K562 (cell line): ENCODE measurements around the gene UBE2G2. TPM values are rescaled to one million over a fixed set of nuclear protein-coding genes. Genes with fewer than 3 reads are reported as not detected.

Experiments used
- FOS ChIP-seq: IDR thresholded peaks from 3 replicates; pipeline ENCODE4 v1.6.1; 2011; ENCODE audit not compliant: insufficient read length; ENCODE audit errors: extremely low read depth
- GATA2 ChIP-seq: sonication (generic); formaldehyde crosslinking; IDR thresholded peaks from 2 replicates; pipeline ENCODE4 v1.4.0; 2020; ENCODE audit warnings: mild to moderate bottlenecking, missing genetic modification reagents
- NR2C1 ChIP-seq, 2 experiments: fragments of 450-650 bp; IDR thresholded peaks; 2 replicates each; pipeline ENCODE4 v1.6.1; 2017; ENCODE audit warnings: mild to moderate bottlenecking in 2 of 2, antibody characterized with exemption in 1 of 2, inconsistent platforms in 1 of 2, missing compliant biosample characterization in 1 of 2, missing genetic modification characterization in 1 of 2
- NR3C1 ChIP-seq: sonication (generic); formaldehyde crosslinking; IDR thresholded peaks from 2 replicates; pipeline ENCODE4 v1.8.1; 2022; ENCODE audit warnings: missing genetic modification reagents
- RBM15 ChIP-seq: fragments of 200-400 bp; formaldehyde crosslinking; IDR thresholded peaks from 2 replicates; pipeline ENCODE4 v1.6.1; 2018; ENCODE audit warnings: mild to moderate bottlenecking, low read length, moderate library complexity; ENCODE audit not compliant: insufficient read depth
- SIX5 ChIP-seq, 2 experiments: IDR thresholded peaks; 2 replicates each; pipeline ENCODE4 v1.6.1; 2011; ENCODE audit warnings: low read length in 2 of 2, borderline replicate concordance in 1 of 2, low read depth in 1 of 2, mild to moderate bottlenecking in 1 of 2, moderate library complexity in 1 of 2; ENCODE audit not compliant: insufficient read depth in 1 of 2
- TGIF2 ChIP-seq: sonication (generic); formaldehyde crosslinking; IDR thresholded peaks from 2 replicates; pipeline ENCODE4 v1.8.1; 2022; ENCODE audit warnings: mild to moderate bottlenecking, missing genetic modification reagents, moderate library complexity
- YBX1 ChIP-seq: fragments of 450-650 bp; IDR thresholded peaks from 2 replicates; pipeline ENCODE4 v1.7.1; 2016; ENCODE audit warnings: mild to moderate bottlenecking
- ZNF124 ChIP-seq: sonication (generic); formaldehyde crosslinking; IDR thresholded peaks from 2 replicates; pipeline ENCODE4 v1.8.1; 2022; ENCODE audit warnings: missing genetic modification reagents
- ZNF347 ChIP-seq: fragments of 450-650 bp; formaldehyde crosslinking; IDR thresholded peaks from 2 replicates; pipeline ENCODE4 v1.4.0; 2020; ENCODE audit warnings: low read depth, mild to moderate bottlenecking, moderate library complexity
- ZNF79 ChIP-seq: fragments of 250-450 bp; sonication (Bioruptor Pico); IDR thresholded peaks from 2 replicates; pipeline ENCODE4 v1.4.0; 2020; ENCODE audit warnings: low read depth, mild to moderate bottlenecking, moderate library complexity
- polyA plus RNA-seq, 8 experiments: library from polyadenylated mRNA; depleted of rRNA in 4 of 8; stranded (reverse) in 5 of 8; unstranded in 3 of 8; fragments of >200 nt; fragmentation: Nextera tagmentation in 2 of 8; fragmentation: Illumina TruSeq in 1 of 8; extraction: Ambion mirVana in 2 of 8; extraction: Trizol in 1 of 8; gene quantifications; 2 replicates each; pipeline versions ENCODE4 v1.2.1 to v1.2.3, GENCODE V29; 2011 to 2014; ENCODE audit warnings: inconsistent platforms in 1 of 8, missing spikeins in 1 of 8
- total RNA-seq, 7 experiments: library from RNA; depleted of rRNA in 6 of 7; stranded (reverse); fragments of >200 nt in 6 of 7; fragmentation: Illumina TruSeq in 2 of 7; extraction: Trizol in 2 of 7; gene quantifications; 2 replicates each; pipeline versions ENCODE4 v1.2.1 to v1.2.3, GENCODE V29; 2011 to 2021; ENCODE audit warnings: low replicate concordance in 1 of 7
- TF ChIP-seq, protein P1 (sequence below): fragments of 450-650 bp; IDR thresholded peaks from 2 replicates; pipeline ENCODE4 v1.6.1; 2016; ENCODE audit warnings: mild to moderate bottlenecking, moderate library complexity
- TF ChIP-seq, protein P2 (sequence below): fragments of 450-650 bp; formaldehyde crosslinking; IDR thresholded peaks from 2 replicates; pipeline ENCODE4 v1.4.0; 2020; ENCODE audit warnings: mild to moderate bottlenecking
- TF ChIP-seq, protein P3 (sequence below): sonication (generic); IDR thresholded peaks from 2 replicates; pipeline ENCODE4 v1.6.1; 2016
- TF ChIP-seq, protein P4 (sequence below): fragments of 450-650 bp; IDR thresholded peaks from 2 replicates; pipeline ENCODE4 v1.6.1; 2016

UBE2G2 gene
- total and polyA plus RNA-seq, 9 of the 15 experiments (the other 6 are each of a cell fraction or from before 2014, with no cell fraction given) = 47.5 to 225 (median 140) TPM

DNA sequence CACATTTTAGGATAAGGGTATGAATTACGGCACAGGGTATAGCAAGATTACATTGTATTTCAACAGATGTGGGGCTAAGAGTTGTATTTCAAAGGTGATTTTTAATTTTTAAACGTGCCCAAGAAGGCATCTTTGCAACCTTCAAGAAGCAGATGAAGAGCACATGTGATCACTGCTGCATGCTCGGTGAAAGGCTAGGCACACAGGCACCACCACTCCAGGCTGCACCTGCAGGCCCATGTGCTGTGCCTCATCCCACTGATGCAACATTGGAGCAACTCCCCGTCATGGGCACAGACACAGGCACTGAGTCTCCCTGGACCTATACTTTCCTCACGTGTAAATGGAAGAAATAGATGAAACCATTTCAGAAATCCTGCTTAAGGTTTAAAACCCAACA, 23.5 kb downstream of the UBE2G2 start (continued):
- TF ChIP-seq, protein P1, sequence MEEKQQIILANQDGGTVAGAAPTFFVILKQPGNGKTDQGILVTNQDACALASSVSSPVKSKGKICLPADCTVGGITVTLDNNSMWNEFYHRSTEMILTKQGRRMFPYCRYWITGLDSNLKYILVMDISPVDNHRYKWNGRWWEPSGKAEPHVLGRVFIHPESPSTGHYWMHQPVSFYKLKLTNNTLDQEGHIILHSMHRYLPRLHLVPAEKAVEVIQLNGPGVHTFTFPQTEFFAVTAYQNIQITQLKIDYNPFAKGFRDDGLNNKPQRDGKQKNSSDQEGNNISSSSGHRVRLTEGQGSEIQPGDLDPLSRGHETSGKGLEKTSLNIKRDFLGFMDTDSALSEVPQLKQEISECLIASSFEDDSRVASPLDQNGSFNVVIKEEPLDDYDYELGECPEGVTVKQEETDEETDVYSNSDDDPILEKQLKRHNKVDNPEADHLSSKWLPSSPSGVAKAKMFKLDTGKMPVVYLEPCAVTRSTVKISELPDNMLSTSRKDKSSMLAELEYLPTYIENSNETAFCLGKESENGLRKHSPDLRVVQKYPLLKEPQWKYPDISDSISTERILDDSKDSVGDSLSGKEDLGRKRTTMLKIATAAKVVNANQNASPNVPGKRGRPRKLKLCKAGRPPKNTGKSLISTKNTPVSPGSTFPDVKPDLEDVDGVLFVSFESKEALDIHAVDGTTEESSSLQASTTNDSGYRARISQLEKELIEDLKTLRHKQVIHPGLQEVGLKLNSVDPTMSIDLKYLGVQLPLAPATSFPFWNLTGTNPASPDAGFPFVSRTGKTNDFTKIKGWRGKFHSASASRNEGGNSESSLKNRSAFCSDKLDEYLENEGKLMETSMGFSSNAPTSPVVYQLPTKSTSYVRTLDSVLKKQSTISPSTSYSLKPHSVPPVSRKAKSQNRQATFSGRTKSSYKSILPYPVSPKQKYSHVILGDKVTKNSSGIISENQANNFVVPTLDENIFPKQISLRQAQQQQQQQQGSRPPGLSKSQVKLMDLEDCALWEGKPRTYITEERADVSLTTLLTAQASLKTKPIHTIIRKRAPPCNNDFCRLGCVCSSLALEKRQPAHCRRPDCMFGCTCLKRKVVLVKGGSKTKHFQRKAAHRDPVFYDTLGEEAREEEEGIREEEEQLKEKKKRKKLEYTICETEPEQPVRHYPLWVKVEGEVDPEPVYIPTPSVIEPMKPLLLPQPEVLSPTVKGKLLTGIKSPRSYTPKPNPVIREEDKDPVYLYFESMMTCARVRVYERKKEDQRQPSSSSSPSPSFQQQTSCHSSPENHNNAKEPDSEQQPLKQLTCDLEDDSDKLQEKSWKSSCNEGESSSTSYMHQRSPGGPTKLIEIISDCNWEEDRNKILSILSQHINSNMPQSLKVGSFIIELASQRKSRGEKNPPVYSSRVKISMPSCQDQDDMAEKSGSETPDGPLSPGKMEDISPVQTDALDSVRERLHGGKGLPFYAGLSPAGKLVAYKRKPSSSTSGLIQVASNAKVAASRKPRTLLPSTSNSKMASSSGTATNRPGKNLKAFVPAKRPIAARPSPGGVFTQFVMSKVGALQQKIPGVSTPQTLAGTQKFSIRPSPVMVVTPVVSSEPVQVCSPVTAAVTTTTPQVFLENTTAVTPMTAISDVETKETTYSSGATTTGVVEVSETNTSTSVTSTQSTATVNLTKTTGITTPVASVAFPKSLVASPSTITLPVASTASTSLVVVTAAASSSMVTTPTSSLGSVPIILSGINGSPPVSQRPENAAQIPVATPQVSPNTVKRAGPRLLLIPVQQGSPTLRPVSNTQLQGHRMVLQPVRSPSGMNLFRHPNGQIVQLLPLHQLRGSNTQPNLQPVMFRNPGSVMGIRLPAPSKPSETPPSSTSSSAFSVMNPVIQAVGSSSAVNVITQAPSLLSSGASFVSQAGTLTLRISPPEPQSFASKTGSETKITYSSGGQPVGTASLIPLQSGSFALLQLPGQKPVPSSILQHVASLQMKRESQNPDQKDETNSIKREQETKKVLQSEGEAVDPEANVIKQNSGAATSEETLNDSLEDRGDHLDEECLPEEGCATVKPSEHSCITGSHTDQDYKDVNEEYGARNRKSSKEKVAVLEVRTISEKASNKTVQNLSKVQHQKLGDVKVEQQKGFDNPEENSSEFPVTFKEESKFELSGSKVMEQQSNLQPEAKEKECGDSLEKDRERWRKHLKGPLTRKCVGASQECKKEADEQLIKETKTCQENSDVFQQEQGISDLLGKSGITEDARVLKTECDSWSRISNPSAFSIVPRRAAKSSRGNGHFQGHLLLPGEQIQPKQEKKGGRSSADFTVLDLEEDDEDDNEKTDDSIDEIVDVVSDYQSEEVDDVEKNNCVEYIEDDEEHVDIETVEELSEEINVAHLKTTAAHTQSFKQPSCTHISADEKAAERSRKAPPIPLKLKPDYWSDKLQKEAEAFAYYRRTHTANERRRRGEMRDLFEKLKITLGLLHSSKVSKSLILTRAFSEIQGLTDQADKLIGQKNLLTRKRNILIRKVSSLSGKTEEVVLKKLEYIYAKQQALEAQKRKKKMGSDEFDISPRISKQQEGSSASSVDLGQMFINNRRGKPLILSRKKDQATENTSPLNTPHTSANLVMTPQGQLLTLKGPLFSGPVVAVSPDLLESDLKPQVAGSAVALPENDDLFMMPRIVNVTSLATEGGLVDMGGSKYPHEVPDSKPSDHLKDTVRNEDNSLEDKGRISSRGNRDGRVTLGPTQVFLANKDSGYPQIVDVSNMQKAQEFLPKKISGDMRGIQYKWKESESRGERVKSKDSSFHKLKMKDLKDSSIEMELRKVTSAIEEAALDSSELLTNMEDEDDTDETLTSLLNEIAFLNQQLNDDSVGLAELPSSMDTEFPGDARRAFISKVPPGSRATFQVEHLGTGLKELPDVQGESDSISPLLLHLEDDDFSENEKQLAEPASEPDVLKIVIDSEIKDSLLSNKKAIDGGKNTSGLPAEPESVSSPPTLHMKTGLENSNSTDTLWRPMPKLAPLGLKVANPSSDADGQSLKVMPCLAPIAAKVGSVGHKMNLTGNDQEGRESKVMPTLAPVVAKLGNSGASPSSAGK = peak; percentile 76
- TF ChIP-seq GATA2 (CRISPR knock-in tag) = no peak
- no peak for TF ChIP-seq ZNF79 (CRISPR knock-in tag)
- no peak for TF ChIP-seq SIX5 (IDR thresholded peaks at IDR 0.05; ENCODE audit: borderline replicate concordance in 1 of 2, insufficient read depth in 1 of 2, low read depth in 1 of 2, low read length in 2 of 2)
- no peak for TF ChIP-seq FOS
- TF ChIP-seq, protein P2, sequence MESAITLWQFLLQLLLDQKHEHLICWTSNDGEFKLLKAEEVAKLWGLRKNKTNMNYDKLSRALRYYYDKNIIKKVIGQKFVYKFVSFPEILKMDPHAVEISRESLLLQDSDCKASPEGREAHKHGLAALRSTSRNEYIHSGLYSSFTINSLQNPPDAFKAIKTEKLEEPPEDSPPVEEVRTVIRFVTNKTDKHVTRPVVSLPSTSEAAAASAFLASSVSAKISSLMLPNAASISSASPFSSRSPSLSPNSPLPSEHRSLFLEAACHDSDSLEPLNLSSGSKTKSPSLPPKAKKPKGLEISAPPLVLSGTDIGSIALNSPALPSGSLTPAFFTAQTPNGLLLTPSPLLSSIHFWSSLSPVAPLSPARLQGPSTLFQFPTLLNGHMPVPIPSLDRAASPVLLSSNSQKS (CRISPR knock-in tag) = no peak
- TF ChIP-seq, protein P3, sequence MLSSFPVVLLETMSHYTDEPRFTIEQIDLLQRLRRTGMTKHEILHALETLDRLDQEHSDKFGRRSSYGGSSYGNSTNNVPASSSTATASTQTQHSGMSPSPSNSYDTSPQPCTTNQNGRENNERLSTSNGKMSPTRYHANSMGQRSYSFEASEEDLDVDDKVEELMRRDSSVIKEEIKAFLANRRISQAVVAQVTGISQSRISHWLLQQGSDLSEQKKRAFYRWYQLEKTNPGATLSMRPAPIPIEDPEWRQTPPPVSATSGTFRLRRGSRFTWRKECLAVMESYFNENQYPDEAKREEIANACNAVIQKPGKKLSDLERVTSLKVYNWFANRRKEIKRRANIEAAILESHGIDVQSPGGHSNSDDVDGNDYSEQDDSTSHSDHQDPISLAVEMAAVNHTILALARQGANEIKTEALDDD = no peak
- TF ChIP-seq RBM15 = no peak
- TF ChIP-seq ZNF124 = no peak
- TF ChIP-seq, protein P4, sequence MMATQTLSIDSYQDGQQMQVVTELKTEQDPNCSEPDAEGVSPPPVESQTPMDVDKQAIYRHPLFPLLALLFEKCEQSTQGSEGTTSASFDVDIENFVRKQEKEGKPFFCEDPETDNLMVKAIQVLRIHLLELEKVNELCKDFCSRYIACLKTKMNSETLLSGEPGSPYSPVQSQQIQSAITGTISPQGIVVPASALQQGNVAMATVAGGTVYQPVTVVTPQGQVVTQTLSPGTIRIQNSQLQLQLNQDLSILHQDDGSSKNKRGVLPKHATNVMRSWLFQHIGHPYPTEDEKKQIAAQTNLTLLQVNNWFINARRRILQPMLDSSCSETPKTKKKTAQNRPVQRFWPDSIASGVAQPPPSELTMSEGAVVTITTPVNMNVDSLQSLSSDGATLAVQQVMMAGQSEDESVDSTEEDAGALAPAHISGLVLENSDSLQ = no peak
- TF ChIP-seq ZNF347 (CRISPR knock-in tag) = no peak
- TF ChIP-seq TGIF2 (CRISPR knock-in tag) = no peak
- no peak for TF ChIP-seq NR2C1 (IDR thresholded peaks at IDR 0.05)
- TF ChIP-seq NR2C1 (tag; IDR thresholded peaks at IDR 0.05) = peak; percentile 55; the same call in 1 of the 2 replicates
- TF ChIP-seq YBX1 = no peak
- TF ChIP-seq NR3C1 (CRISPR knock-in tag) = no peak
